A549 treated with Hydrocortisone at 1 μM for 4 hours (cell line): Measurements from ENCODE around the gene MELK. TPM values are rescaled to one million over a fixed set of nuclear protein-coding genes. Genes with fewer than 3 reads are reported as not detected.

Source experiments
- total RNA-seq: library from RNA; stranded (reverse); fragments of 200-300 nt; extraction: Qiagen RNA extraction; gene quantifications from 5 replicates; pipeline ENCODE4 v1.2.3, GENCODE V29; 2022

Gene MELK
- total RNA-seq = 62.1 to 83.8 TPM (median 69.7 TPM) in 5 replicates

DNA sequence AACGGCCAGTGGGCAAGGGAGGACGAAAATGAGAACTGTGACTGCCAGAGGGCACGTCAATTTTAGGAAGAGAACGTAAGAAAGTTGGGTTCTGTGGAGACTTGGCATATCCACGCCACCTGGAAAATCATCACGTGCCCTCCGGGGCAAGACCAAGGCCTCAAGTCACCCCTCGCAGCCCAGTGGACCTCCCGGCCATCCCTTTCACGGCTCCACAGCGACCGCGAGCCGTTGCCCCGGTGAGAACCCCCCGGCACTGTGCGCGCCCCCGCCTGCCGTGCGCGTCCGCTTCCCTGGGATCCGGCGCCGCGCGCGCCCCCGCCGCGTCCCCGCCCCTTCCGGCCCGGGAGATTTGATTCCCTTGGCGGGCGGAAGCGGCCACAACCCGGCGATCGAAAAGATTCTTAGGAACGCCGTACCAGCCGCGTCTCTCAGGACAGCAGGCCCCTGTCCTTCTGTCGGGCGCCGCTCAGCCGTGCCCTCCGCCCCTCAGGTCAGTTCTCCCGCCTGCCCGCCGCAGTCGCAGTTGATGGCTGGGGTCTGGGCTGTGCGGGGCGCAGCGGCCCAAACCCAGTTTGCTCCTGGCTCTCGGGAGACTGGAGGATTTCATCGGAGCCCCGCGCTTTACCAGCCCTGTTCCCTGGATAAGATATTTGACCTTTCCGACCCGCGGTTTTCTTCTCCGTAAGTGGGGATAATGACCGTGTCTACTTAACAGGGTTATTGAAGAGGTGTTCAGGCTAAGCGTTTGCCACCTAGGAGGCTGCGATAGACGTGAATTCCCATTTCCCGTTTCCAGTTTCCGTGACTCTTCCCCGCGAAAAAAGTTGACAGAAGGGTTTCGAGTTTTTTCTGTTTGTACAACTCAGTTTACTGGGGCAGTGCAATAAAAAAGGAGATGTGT is at the start of gene MELK:
Gene MELK (plus strand): TSS at position 381 of the 904 bp plus-strand sequence. CDS start 8,787 bp downstream, outside the sequence.

Other genes starting within 250 kb of the MELK start
- 6.5 to 10.0 TPM (median 8.7 TPM) in 5 replicates for gene RNF38, start 172.6 kb upstream of the MELK start, total RNA-seq